Tibial nerve (tissue), 4 donors: ENCODE data around the gene UNC80.

Experiments used
- EP300 ChIP-seq, 2 donors: sonication (generic); formaldehyde crosslinking; IDR thresholded peaks; one replicate each; pipeline ENCODE4 v1.6.1; 2017; ENCODE audit warnings: antibody characterized with exemption in 2 of 2, mild to moderate bottlenecking in 1 of 2
- POLR2A ChIP-seq, 2 donors: fragments of 450-650 bp; IDR thresholded peaks; one replicate each; pipeline ENCODE4 v1.6.1; 2017; ENCODE audit warnings: antibody characterized with exemption in 2 of 2, mild to moderate bottlenecking in 2 of 2, moderate library complexity in 2 of 2
- TF ChIP-seq, protein P1 (sequence below), 5 experiments: fragments of 200-600 bp in 3 of 5; fragments of 450-650 bp in 2 of 5; sonication (generic) in 3 of 5; IDR thresholded peaks; one replicate each; pipeline ENCODE4 v1.5.1; 2016 to 2019; ENCODE audit warnings: antibody characterized with exemption in 5 of 5, mild to moderate bottlenecking in 3 of 5, moderate library complexity in 2 of 5

DNA sequence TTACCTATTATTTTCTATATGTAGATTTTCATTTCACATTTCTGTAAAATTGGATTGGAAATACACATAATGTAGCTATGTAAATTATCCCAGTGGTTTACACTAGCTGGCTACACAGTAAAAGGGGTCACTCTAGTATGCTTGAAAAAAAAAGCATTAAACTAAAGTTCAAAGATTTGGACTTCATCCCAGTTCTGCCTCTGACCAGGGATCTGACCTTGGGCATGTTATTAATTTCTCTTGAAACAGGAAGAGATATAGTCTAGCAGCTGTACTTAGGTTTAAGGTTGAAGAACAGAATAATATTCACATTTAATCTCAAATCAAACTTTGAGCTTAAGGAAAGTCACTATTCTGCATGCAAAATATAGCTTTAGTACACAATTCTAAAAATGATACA, 166.3 kb downstream of the UNC80 start:
- TF ChIP-seq, protein P1, sequence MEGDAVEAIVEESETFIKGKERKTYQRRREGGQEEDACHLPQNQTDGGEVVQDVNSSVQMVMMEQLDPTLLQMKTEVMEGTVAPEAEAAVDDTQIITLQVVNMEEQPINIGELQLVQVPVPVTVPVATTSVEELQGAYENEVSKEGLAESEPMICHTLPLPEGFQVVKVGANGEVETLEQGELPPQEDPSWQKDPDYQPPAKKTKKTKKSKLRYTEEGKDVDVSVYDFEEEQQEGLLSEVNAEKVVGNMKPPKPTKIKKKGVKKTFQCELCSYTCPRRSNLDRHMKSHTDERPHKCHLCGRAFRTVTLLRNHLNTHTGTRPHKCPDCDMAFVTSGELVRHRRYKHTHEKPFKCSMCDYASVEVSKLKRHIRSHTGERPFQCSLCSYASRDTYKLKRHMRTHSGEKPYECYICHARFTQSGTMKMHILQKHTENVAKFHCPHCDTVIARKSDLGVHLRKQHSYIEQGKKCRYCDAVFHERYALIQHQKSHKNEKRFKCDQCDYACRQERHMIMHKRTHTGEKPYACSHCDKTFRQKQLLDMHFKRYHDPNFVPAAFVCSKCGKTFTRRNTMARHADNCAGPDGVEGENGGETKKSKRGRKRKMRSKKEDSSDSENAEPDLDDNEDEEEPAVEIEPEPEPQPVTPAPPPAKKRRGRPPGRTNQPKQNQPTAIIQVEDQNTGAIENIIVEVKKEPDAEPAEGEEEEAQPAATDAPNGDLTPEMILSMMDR (IDR thresholded peaks at IDR 0.05), result no peak
- TF ChIP-seq POLR2A (IDR thresholded peaks at IDR 0.05) (no peak), EP300 (IDR thresholded peaks at IDR 0.05) (no peak)
